IMR-90 (cell line): ENCODE results near the gene MARCHF3.

ENCODE experiments used
- BHLHE40 ChIP-seq: fragments of 150-350 bp; IDR thresholded peaks from 2 replicates; pipeline ENCODE4 v1.6.1; 2016; ENCODE audit warnings: mild to moderate bottlenecking, low read depth, low read length
- CTCF ChIP-seq: conservative IDR thresholded peaks from 2 replicates; pipeline ENCODE4 v1.5.1; 2012; ENCODE audit warnings: mild to moderate bottlenecking, low read depth, low read length, improper control_type of control experiment
- POLR2A ChIP-seq: IDR thresholded peaks from 2 replicates; pipeline ENCODE4 v1.6.1; 2012; ENCODE audit warnings: mild to moderate bottlenecking, low read depth, low read length
- RAD21 ChIP-seq: IDR thresholded peaks from 2 replicates; pipeline ENCODE4 v1.6.1; 2012; ENCODE audit warnings: low read length, improper control_type of control experiment

GRCh38 chr5:126914801-126915436, 115.4 kb downstream of the MARCHF3 start:
- TF ChIP-seq CTCF (no peak), RAD21 (no peak), BHLHE40 (no peak), POLR2A (no peak)
